GM19043 (cell line): ENCODE data around the gene NCAPH2.
A peak's percentile ranks its signal among the peaks of the same experiment; 100 is the strongest.

Experiments used
- ATAC-seq: cut with Tn5 transposase; IDR thresholded peaks from one replicate; pipeline ENCODE4 v1.9.1; 2021; ENCODE audit warnings: low read depth; ENCODE audit not compliant: unreplicated experiment

The NCAPH2 gene

DNA sequence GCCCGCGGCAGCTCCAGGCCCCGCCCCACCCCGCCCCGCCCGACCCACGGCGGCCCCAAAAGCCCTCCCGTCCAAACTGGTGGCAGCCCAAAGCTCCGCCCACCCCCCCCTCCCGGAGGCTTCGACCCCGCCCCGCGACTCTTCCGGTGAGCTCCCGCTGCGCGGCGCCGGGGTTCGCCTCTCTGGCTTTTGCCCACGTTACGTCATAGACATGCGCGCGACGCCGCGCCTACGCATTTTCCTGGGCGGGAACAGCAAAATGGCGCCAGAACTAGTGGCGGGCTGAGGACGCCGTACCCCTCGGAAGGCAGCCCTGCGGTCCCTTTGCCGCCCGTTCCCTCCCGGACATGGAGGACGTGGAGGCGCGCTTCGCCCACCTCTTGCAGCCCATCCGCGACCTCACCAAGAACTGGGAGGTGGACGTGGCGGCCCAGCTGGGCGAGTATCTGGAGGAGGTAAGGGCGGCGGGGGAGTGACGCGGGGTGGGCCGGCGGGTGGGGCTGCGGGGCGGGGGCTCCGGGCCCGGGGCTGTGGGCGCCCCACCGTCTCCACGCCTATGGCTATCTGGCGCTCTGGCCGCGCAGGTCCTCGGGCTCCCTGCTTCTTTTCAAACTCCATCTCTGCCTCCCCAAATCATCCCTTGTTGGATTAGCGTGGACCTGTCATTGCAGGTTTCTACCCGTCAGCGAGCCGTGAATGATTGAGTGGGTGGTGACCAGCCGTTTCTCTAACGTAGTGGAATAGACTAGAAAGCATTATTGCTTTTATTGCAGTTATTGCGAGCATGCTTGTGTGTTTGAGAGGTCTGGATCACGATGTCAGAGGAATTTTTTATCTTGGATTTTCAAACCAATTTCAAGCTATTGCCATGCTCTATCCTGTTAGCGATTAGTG is at the start of gene NCAPH2:
Gene NCAPH2 (plus strand): TSS at position 234 of the 894 bp plus-strand sequence. CDS start 114 bp downstream, at position 348.
- peak; percentile 75 for ATAC-seq

DNA sequence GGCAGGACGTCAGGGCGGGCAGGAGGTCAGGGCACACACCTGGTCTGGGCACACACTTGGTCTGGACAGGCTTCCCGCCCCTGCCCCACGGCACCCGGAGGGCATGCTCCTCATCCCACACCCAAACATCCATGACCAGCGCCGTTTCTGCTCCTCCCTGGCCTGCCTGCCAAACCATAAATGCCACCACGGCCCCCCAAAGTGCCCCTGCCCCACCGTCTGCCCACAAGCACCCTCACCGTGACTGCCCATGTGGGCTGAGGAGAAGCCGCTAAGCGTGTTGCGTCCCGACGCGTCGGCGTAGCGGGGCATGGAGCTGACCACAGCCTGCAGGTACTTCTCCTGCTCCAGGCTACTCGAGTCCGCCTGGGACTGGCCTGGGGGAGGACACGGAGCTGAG is 49.0 kb upstream of the NCAPH2 start:
- no peak for ATAC-seq

DNA sequence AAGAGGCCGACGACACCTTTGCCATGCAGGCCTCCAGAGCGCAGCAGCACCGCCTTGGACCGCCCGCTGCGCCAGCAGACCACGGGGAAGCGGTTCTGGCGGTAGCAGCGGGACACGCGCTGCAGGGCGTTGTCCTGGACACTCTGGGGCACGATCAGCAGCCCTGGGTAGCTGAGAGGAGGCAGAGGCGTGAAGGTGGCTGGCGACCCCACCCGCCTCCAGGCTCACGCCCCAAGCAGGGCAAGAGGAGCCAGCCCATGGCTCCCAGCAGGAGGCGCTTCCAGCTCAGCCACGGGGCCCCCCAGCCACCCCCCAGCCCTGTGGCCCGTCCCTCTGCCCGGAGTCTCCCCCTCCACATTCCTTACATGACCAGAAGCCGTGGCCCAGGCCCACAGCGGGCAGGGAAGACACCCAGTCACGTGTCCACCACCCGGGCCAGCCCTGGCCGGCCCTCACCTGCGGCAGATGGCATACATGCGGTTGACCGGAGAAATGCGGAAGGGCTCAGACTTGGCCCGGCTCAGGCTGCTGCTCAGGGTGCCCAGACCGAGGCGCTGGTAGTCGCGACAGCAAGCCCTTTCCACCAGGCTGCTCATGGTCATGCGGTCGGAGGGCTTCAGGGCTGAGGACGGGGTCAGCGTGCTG is 48.4 kb upstream of the NCAPH2 start:
- ATAC-seq = no peak

DNA sequence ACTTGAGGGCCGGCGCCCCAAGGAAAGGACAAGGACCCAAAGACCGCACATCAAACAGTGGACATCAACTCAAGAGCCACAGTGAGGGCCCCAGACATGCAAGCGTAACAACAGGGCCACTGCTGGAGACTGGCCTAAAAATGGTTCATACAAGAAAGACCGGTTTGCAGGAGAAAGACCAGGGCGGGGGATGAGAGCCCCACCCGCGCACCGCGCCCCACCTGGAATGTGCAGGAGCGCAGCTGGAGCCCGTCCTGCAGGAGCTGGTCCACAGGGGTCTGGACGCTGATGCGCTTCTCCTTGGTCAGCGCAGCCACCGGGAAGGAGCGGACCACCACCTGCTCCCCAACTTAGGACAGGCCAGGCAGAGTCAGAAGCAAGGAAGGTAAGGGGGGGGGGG is 47.1 kb upstream of the NCAPH2 start:
- ATAC-seq = no peak

DNA sequence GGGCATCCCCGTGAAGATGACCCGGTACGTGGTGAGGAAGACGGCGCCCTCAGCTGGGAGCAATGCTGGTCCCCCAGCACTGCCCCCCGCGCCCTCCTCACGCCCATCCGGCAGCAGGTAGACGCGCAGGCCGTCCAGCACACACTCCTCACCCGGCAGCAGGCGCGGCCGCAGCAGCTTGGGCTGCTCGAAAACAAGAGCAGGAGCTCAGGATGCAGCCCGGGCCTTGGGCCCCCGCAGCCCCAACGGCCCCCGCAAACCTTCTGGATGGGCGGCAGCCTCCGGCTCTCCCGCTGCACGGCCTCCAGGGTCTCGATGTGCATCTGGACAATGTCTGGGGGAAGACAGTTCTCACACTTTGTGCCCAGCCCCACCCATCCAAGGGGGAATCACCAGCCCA is 46.5 kb upstream of the NCAPH2 start:
- no peak for ATAC-seq

DNA sequence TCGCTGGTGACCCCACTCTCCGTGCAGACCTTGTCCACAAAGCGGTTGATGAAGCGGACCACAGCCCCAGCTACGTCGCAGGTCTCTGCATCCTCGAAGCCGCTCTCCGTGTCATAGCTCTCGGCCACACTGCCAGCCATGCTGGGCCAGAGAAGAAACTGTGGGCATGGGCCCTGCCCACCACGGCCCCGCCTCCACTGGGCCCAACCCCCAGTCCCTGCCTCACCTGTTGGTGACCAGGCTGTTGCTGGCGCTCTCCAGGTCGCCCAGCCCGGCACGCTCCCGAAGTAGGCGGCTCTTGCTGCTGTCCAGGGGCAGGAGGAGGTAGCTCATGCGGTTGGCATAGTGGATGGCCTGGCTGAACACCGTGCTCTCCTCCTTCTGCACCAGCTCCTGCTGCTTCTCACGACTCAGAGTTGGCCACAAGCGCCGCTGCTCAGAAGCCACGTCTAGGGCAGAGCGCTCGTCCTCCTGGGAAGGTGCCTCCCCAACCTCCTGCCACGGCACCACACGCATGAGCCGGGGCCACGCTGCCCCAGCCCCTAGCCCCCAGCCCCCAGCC is 46.0 kb upstream of the NCAPH2 start:
- ATAC-seq = no peak

DNA sequence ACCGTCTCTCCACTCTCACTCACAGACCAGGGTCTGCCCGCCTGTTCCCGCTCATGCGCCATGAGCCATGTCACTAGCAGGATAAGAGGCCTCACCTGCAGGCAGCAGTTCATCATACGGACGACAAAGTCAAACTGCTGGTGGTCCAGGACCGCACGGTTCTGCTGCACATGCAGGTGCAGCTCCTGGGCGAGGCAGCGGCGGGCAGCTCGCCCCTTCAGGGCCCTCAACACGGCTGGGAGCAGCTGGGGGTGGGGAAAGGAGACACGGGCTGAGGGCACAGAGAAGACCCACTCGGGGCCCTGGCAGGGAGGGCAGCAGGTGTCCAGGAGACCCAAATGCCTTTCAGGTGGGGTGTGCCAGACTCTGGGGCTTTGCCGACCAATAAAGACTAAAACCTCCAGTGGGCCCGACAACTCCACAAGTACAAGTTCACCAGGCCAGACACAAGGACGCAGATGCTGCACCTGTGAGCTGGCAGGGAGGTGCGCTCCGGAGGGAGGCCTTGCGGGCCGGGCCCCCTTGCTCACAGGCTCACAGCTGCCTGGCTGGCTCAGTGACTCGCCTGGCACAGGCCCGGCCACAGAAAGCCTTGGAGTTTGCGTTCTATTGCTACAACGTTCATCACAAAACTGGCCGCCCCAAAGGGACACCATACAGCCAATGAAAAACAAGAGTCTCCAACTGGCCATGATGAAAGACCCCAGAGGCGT is 44.7 kb upstream of the NCAPH2 start:
- ATAC-seq = no peak

DNA sequence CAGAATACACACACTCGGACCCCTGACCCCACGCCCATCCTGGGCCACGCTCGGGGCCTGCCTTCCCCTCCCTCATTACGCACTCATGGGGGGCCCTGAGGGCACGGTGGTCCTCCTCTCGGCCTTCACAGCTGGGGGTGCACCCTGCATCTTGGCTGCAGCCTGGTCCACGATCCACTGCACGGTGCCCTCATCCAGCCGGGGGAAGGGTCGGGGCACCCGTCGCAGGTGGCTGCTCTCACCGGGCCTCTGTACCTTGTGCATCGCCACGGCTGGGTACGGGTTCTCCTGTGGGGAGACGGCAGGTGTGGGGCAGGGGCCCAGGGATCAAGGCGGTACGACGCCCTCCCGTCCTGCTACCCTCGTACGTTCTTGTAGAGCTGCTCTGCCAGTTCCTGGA is 43.6 kb upstream of the NCAPH2 start:
- ATAC-seq = no peak

DNA sequence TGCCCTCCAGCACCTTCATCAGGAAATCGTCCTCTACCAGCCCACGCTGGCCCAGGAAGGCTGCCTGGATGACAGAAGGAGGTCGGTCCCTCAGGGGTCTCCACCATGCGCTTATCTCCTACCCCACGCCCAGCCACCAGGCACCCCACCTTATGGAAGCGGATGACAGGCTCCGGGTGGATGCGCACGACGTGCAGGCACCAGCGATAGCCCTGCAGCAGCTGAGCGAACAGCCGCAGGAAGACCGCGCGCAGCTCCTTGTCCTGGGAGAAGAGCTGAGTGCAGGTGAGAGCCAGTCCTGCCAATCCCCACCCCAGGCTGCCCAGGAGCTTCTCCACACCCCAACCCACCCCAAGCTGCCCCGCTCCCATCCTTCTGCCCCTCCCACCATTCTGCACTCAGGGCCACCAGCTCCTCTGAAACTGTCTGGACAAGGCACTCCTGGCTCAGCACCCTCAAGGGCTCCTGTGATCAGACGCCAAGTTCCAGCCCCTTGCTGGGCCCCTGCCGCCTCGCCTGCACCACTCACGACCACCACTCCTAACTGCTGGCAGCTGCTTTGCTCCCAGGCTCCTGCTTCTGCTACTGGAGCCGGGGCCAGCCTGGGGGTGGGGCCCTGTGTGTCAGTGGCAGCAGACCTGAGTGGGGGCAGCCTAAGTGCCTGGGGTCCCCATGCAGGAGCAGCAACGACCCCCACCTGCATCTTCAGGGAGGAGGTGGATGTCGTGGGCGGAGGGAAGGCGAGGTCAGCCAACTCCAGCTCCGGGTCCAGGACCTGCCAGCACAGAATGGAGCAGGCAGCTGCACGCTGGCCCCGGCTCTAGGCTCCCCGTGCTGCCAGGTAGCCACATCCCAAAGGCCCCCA is 42.7 kb upstream of the NCAPH2 start:
- no peak for ATAC-seq

DNA sequence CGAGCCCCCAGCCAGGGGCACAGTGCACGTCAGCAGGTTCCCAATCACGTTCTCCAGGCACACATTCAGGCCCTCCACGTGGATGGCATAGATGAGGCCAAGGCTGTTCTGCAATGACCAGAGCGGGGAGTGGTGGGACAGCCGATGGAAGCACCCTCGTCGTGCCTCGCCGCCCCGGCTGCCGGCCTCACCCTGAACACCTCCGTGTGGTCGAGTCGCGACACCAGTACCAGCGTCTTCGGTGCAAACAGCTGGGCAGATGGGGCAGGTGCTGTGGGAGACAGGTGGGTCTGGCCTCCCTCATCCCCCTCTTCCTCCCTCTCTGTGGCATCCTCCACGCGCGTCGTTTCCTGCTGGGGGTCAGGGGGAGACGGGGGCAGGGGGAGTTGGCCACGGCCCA is 40.7 kb upstream of the NCAPH2 start:
- ATAC-seq = no peak

DNA sequence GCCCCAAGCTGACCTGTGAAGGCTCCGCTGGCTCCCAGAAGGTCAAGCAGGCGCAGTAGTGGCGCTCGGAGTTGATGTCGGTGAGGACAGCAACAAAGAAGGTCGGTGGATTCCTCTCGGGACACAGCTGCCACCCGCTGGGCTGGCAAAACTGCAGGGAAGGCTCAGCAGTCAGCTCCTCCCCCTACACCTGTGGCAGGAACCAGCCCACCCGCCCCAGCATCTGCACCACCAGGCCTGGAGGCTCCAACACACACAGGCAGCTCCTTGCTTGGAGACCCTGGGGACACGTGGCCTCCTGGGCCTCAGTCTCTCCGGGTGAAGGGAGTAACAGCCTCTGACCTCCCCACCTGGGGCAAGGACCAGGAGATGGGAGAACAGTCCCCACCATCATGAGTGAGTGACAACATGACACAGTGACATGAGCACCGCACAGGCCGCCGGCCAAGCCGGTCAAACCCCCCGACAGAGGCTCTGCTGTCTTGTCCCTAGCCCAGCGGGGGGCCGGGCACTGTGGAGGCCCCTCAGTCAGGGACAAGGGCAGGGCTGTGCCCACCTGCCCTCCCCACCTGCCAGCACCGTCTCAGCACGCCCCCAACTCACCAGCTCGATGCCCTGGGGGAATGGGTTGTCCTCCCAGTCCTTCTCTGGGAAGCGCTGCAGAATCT is 40.1 kb upstream of the NCAPH2 start:
- no peak for ATAC-seq

DNA sequence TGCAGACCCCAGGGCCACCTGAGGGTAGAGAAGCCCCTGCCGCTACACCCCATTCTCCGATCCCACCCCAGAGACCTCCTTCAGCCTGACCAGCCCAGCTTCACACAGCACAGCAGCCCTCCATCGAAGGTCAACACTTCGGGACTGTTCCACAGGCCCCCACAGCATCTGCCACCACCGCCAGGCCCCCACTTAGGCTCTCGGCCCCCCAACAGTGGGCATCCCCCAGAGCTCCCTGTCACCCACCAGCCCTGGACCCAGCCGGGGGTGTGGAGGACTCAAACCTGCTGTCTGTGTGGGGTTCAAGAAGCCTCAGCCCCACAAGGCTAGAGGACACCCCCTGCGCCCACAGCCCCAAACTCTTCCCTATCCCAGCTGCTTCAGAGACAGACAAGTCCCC is 39.4 kb upstream of the NCAPH2 start:
- no peak for ATAC-seq

DNA sequence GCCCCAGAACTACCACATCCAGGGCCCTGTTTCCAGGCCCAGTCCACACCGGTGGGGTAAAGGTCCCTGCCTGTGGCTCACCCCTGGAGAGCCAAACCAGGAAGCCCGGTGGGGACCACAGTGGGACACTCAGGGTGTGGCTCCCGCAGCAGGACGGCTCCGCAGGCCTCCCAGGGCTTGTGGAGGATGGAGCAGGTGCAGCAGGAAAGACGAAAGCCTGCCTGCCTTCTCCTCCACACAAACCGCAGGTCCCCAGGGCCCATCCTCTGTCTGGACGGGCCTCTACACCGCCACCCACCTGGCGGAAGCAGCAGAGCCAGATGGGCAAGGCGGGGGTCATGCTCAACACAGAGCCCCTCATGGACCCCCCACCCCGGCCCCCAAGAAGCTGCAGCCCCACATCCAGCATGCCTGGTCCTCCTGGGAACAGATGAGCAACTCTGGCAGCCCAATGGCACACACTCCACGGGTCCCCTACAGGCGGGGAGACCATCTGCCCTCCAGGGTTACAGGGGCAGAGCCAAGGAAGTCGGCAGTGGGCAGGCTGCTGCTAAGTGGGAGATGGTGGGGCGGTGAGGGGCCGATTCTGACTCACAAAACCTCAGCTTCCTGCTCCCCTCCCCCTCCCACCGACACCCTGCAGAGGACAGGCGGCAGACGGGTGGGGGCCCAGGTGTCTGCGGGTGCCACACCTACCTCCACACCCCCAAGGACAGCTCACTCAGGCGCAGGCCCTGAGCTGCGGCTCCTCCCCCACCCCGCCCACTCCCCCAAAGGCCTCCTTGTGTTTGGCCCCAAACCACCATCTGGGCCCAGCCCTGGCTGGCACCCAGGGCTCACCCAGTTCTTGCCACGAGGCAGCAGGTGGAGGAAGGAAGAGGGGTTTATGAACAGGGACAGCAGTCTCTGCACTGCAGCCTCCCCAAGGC is 38.4 kb upstream of the NCAPH2 start:
- peak; percentile 44 for ATAC-seq

DNA sequence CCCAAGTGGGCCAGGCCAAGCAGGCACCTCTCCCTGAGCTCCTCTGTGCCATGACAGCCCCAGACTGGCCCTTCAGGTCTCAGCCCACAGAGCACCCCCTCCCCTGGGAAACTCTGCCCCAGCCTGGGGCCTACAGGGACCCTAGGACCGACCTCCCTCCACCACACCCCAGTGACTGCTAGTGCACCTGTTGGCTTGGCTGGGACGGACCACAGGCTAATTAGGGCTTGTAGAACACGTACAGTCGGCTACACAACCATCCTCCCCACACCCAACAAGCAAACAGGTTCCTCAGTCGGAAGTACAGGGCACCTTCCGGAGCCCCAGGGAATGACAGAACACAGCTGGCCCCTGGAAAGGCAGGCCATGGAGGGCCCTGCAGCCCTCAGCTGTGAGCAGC is 37.5 kb upstream of the NCAPH2 start:
- ATAC-seq = peak; percentile 1

DNA sequence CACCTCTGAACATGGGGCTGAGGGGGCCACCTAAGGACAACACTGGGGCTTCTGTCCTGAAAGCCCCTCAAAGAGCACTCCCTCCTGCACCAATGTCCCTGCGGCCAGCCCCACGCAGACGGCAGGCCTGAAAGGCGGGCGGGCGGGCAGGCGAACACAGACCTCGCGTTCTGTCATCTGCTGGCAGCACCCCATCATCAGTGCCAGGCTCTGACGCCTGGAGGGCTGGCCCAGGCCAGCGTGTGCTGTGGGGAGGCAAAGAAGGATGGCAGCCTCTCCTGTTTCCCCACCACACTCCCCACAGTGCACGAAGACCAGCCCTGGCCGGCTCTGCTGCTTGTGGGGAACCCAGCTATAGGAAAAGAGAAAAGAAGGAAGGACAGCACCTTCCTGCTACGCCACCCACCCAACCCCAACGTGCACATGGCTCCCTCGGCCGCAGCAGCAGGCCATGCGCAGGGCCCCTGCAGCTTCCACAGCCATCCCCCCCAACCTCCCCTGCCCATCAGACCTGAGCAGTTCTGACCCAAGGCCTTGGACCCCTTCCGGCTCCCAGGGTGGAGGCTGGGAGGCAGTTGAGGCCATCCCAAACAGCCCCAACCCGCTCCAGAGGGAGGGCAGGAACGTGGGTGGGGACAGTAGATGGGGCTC is 36.7 kb upstream of the NCAPH2 start:
- no peak for ATAC-seq

DNA sequence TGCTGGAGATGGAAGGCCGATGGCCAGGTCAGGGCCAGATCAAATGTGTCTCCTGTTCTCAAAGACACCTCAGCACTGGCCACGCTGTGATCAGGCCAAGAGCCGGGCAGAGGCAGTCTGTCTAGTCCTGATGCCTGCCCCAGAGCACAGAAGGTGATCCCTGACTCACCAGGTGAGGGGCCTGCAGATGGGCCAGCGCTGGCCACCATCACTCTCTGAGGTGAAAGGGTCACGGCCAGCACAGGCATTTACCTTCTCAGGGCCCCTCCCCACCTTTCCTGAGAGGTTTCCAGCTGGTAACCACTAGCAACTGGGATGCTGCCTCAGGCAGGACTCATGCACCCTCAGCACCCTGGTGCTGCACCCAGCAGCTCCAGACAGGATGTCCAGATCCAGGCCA is 36.1 kb upstream of the NCAPH2 start:
- no peak for ATAC-seq

DNA sequence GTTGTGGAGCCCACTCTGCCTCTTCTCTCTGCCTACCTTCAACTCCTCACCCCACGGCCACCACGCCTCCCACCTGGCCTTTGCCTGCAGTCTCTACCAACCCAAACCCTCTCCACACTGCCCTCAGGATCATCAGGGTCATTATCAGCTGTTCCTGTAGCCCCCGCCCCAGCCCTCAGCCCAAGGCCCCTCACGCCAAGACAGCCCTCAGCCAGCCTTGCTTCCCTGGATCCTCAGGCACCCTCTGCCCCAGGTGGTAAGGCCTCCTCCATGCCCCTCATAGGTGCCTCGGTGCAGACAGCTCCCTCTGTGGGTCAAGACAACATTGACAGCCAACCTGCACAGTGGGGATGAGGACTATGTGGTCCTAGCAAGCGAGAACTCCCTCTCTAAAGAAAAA is 34.9 kb upstream of the NCAPH2 start:
- no peak for ATAC-seq
